H1 (cell line): ENCODE data around the gene CTNNBL1. TPM values are rescaled to one million over a fixed set of nuclear protein-coding genes. Genes with fewer than 3 reads are reported as not detected.

Experiments
- CTCF ChIA-PET: fragments of 300-600 bp; sonication (Branson Sonifier 250); formaldehyde crosslinking; loops from one replicate; lab custom pipeline; 2021; ENCODE audit not compliant: partially characterized antibody; lab: Charles Lee
- POLR2A ChIA-PET: fragments of 300-600 bp; sonication (Branson Sonifier 250); formaldehyde crosslinking; loops from one replicate; lab custom pipeline; 2021; ENCODE audit warnings: inconsistent platforms; ENCODE audit not compliant: partially characterized antibody; lab: Charles Lee
- DNase-seq, 2 experiments: peaks; one replicate each; pipeline versions ENCODE4 v3.0.0 to v3.0.0-alpha.2; 2010 to 2022; ENCODE audit warnings: low spot score in 2 of 2, low read depth in 1 of 2, mixed read lengths in 1 of 2
- FAIRE-seq: peaks from 2 replicates; lab custom pipeline; 2011; peaks lifted over from hg19 to GRCh38; lab: Jason Lieb, UNC
- H2AFZ ChIP-seq: 2 replicates; pipeline ENCODE4 v1.8.1; 2012; ENCODE audit warnings: low read length, inconsistent platforms
- H2AK5ac ChIP-seq: 2 replicates; pipeline ENCODE4 v1.6.1; 2013; ENCODE audit warnings: low read depth, low read length
- H2BK120ac ChIP-seq: replicated peaks from 2 replicates; pipeline ENCODE3; 2013; ENCODE audit warnings: low read depth, low read length, inconsistent platforms
- H2BK12ac ChIP-seq: 2 replicates; pipeline ENCODE4 v1.6.1; 2013; ENCODE audit warnings: low read depth, low read length
- H2BK15ac ChIP-seq: 2 replicates; pipeline ENCODE4 v1.6.1; 2013; ENCODE audit warnings: low read length
- H2BK20ac ChIP-seq: 2 replicates; pipeline ENCODE4 v1.6.1; 2013; ENCODE audit warnings: low read length
- H2BK5ac ChIP-seq: 2 replicates; pipeline ENCODE4 v1.6.1; 2013; ENCODE audit warnings: low read depth, low read length
- H3K14ac ChIP-seq: 2 replicates; pipeline ENCODE4 v1.6.1; 2013; ENCODE audit warnings: inconsistent platforms; ENCODE audit not compliant: insufficient read length
- H3K18ac ChIP-seq: 2 replicates; pipeline ENCODE4 v1.6.1; 2013; ENCODE audit warnings: low read length; ENCODE audit errors: extremely low read depth
- H3K23ac ChIP-seq: 2 replicates; pipeline ENCODE4 v1.6.1; 2013; ENCODE audit warnings: inconsistent platforms; ENCODE audit not compliant: insufficient read length
- H3K23me2 ChIP-seq: 2 replicates; pipeline ENCODE4 v1.6.1; 2013; ENCODE audit warnings: low read depth, low read length
- H3K27ac ChIP-seq: 2 replicates; pipeline ENCODE4 v1.6.1; 2011; ENCODE audit warnings: low read depth, low read length, inconsistent platforms
- H3K27me3 ChIP-seq, 4 experiments: replicated peaks in 1 of 4; 1 replicate in 1 of 4; 2 replicates in 3 of 4; pipeline versions ENCODE4 v1.6.1 to v1.8.1; 2011 to 2013; ENCODE audit warnings: low read length in 3 of 4, mild to moderate bottlenecking in 3 of 4, inconsistent platforms in 2 of 4, mixed read lengths in 2 of 4, moderate library complexity in 1 of 4; ENCODE audit not compliant: control insufficient read depth in 3 of 4, insufficient read depth in 3 of 4; ENCODE audit errors: extremely low read depth in 1 of 4
- H3K36me3 ChIP-seq, 4 experiments: 2 replicates each; pipeline versions ENCODE4 v1.6.1 to v1.8.1; 2011 to 2013; ENCODE audit warnings: mild to moderate bottlenecking in 4 of 4, low read length in 3 of 4, moderate library complexity in 2 of 4, control low read depth in 1 of 4, inconsistent platforms in 1 of 4; ENCODE audit not compliant: insufficient read depth in 4 of 4, control insufficient read depth in 2 of 4
- H3K4ac ChIP-seq: replicated peaks from 2 replicates; pipeline ENCODE3; 2013; ENCODE audit warnings: low read length, low read depth, mixed read lengths, inconsistent platforms; ENCODE audit not compliant: insufficient read length
- H3K4me1 ChIP-seq, 4 experiments: replicated peaks in 1 of 4; 1 replicate in 1 of 4; 2 replicates in 3 of 4; pipeline versions ENCODE4 v1.6.1 to v1.8.1; 2011 to 2013; ENCODE audit warnings: low read length in 3 of 4, inconsistent platforms in 2 of 4, mixed read lengths in 1 of 4; ENCODE audit not compliant: insufficient read depth in 4 of 4, control insufficient read depth in 3 of 4
- H3K4me2 ChIP-seq, 2 experiments: 2 replicates each; pipeline versions ENCODE4 v1.6.1 to v1.8.1; 2011 to 2013; ENCODE audit warnings: low read depth in 2 of 2, low read length in 2 of 2, control low read depth in 1 of 2, inconsistent platforms in 1 of 2, mild to moderate bottlenecking in 1 of 2; ENCODE audit not compliant: insufficient read depth in 1 of 2
- H3K4me3 ChIP-seq, 4 experiments: fragments of 200-600, 300-600 bp in 1 of 4; sonication (generic), shearing (Covaris generic), sonication (Bioruptor Twin) in 1 of 4; 2 replicates each; pipeline versions ENCODE4 v1.5.1 to v1.8.1; 2011 to 2016; ENCODE audit warnings: low read length in 4 of 4, low read depth in 3 of 4, control low read depth in 2 of 4, inconsistent platforms in 2 of 4, mild to moderate bottlenecking in 2 of 4, mixed read lengths in 1 of 4, moderate library complexity in 1 of 4; ENCODE audit not compliant: insufficient read depth in 2 of 4; ENCODE audit errors: extremely low read depth in 1 of 4
- H3K56ac ChIP-seq: replicated peaks from 2 replicates; pipeline ENCODE3; 2013; ENCODE audit warnings: low read depth, mild to moderate bottlenecking, mixed read lengths, low read length, inconsistent platforms; ENCODE audit not compliant: insufficient read length
- H3K79me1 ChIP-seq: 2 replicates; pipeline ENCODE4 v1.6.1; 2013; ENCODE audit warnings: low read depth, low read length, control low read depth
- H3K79me2 ChIP-seq, 2 experiments: 2 replicates each; pipeline versions ENCODE4 v1.6.1 to v1.8.1; 2012 to 2013; ENCODE audit warnings: low read length in 2 of 2, mild to moderate bottlenecking in 2 of 2, inconsistent platforms in 1 of 2; ENCODE audit not compliant: insufficient read depth in 2 of 2, control insufficient read depth in 1 of 2
- H3K9ac ChIP-seq, 4 experiments: replicated peaks in 1 of 4; 1 replicate in 1 of 4; 2 replicates in 3 of 4; pipeline versions ENCODE4 v1.6.1 to v1.8.1; 2011 to 2013; ENCODE audit warnings: low read depth in 3 of 4, low read length in 3 of 4, control low read depth in 2 of 4, mild to moderate bottlenecking in 2 of 4, moderate library complexity in 2 of 4, inconsistent platforms in 1 of 4; ENCODE audit errors: extremely low read depth in 1 of 4
- H3K9me3 ChIP-seq, 2 experiments: 2 replicates each; pipeline versions ENCODE4 v1.6.1 to v1.8.1; 2012 to 2013; ENCODE audit warnings: mild to moderate bottlenecking in 2 of 2, moderate library complexity in 2 of 2, control low read depth in 1 of 2, inconsistent platforms in 1 of 2, low read depth in 1 of 2, low read length in 1 of 2, mixed read lengths in 1 of 2; ENCODE audit not compliant: insufficient read depth in 2 of 2
- H4K20me1 ChIP-seq, 2 experiments: replicated peaks in 1 of 2; 2 replicates each; pipeline versions ENCODE3 to v1.8.1; 2011 to 2013; ENCODE audit warnings: inconsistent platforms in 2 of 2, low read length in 2 of 2, mild to moderate bottlenecking in 1 of 2; ENCODE audit not compliant: insufficient read depth in 2 of 2, control insufficient read depth in 1 of 2
- H4K5ac ChIP-seq: 2 replicates; pipeline ENCODE4 v1.6.1; 2013; ENCODE audit warnings: low read length, low read depth, mixed read lengths, inconsistent platforms; ENCODE audit not compliant: insufficient read length
- H4K8ac ChIP-seq: 2 replicates; pipeline ENCODE4 v1.8.0; 2013; ENCODE audit warnings: mild to moderate bottlenecking, moderate library complexity, low read length, inconsistent platforms; ENCODE audit not compliant: insufficient read depth; ENCODE audit errors: extremely low read depth
- H4K91ac ChIP-seq: replicated peaks from 2 replicates; pipeline ENCODE3; 2013; ENCODE audit warnings: low read length, mixed read lengths, inconsistent platforms; ENCODE audit not compliant: insufficient read length
- BACH1 ChIP-seq: IDR thresholded peaks from 2 replicates; pipeline ENCODE4 v1.6.1; 2012; ENCODE audit warnings: low read length, improper control_type of control experiment
- CBX8 ChIP-seq: fragments of 300-800, 300-1000 bp; sonication (generic); IDR thresholded peaks from 2 replicates; pipeline ENCODE4 v1.7.1; 2016; ENCODE audit warnings: low read depth, low read length, borderline replicate concordance
- CEBPB ChIP-seq: IDR thresholded peaks from 2 replicates; pipeline ENCODE4 v1.6.1; 2012; ENCODE audit warnings: low read depth, low read length
- EZH2 ChIP-seq: fragments of 200-600 bp; sonication (generic); IDR thresholded peaks from 2 replicates; pipeline ENCODE4 v1.7.1; 2012; ENCODE audit warnings: low read depth, mild to moderate bottlenecking, moderate library complexity, low read length, inconsistent platforms; ENCODE audit not compliant: severe bottlenecking
- KDM1A ChIP-seq: fragments of 200-600, 300-600 bp; sonication (generic); IDR thresholded peaks from 2 replicates; pipeline ENCODE4 v1.7.1; 2016; ENCODE audit warnings: mild to moderate bottlenecking, low read length, borderline replicate concordance
- SIN3A ChIP-seq, 2 experiments: IDR thresholded peaks in 1 of 2; conservative IDR thresholded peaks in 1 of 2; 2 replicates each; pipeline ENCODE4 v1.6.1; 2011 to 2012; ENCODE audit warnings: low read length in 2 of 2, improper control_type of control experiment in 1 of 2, low read depth in 1 of 2, mild to moderate bottlenecking in 1 of 2
- SP1 ChIP-seq: IDR thresholded peaks from 2 replicates; pipeline ENCODE4 v1.6.1; 2011; ENCODE audit warnings: low read depth, low read length
- USF2 ChIP-seq: IDR thresholded peaks from 2 replicates; pipeline ENCODE4 v1.6.1; 2011; ENCODE audit warnings: low read length, improper control_type of control experiment
- whole genome bisulfite sequencing, 2 experiments: shearing (Covaris generic) in 1 of 2; methylation state at CpG; one replicate each; pipeline versions ENCODE4 v1.1.6 to v1.1.7; 2013 to 2015; ENCODE audit warnings: low lambda C conversion rate in 2 of 2, mixed read lengths in 2 of 2, inconsistent platforms in 1 of 2, low coverage in 1 of 2, missing lambda C conversion rate in 1 of 2; ENCODE audit not compliant: insufficient replicate concordance in 2 of 2, insufficient coverage in 1 of 2, insufficient read length in 1 of 2; ENCODE audit errors: extremely low coverage in 1 of 2, missing lambda C conversion rate in 1 of 2; 5-methylcytosine and 5-hydroxymethylcytosine counted together
- polyA plus RNA-seq, 7 experiments: library from polyadenylated mRNA; depleted of rRNA in 3 of 7; stranded (reverse) in 5 of 7; unstranded in 2 of 7; fragments of >200 nt in 5 of 7; fragments of 200-250 nt in 2 of 7; gene quantifications; 1 replicate in 5 of 7; 2 replicates in 1 of 7; 4 replicates in 1 of 7; pipeline versions ENCODE4 v1.2.1 to v1.2.3, GENCODE V29; 2011 to 2013; ENCODE audit warnings: missing spikeins in 2 of 7, mixed read lengths in 2 of 7
- total RNA-seq: library from RNA; stranded (reverse); fragmentation: NEBNext Ultra II Directional; extraction: Animal tissue kit (Norgen Biotek cat#: 25700); gene quantifications from 2 replicates; pipeline ENCODE4 v1.2.1, GENCODE V29; 2021

Gene CTNNBL1
- total and polyA plus RNA-seq, 2 of the 8 experiments (the other 6 are each of a cell fraction or from before 2014, with no cell fraction given) = 19.6 to 81.6 TPM

GRCh38 chr20:37773291-37773826 lies 79.5 kb downstream of the CTNNBL1 start:
- Histone ChIP-seq H2BK12ac (no peak overlapping the region), H2BK120ac (no peak overlapping the region), H3K4me1 (no peaks in the 10 kb centered on the region), H3K4ac (no peak overlapping the region), H3K4me2 (no peak overlapping the region), H3K18ac (no peak overlapping the region), H2BK20ac (no peak overlapping the region), H4K91ac (no peak overlapping the region), H3K27me3 (no peaks in the 10 kb centered on the region), H3K4me3 (no peak overlapping the region), H3K36me3 (no peaks in the 10 kb centered on the region; a peak in 1 of 8 replicates), H3K14ac (no peak overlapping the region), H4K8ac (no peak overlapping the region), H4K5ac (no peak overlapping the region), H2BK15ac (no peak overlapping the region), H3K79me1 (no peaks in the 10 kb centered on the region), H2AFZ (no peak overlapping the region), H3K23ac (no peak overlapping the region), H3K27ac (no peak overlapping the region), H3K9me3 (no peaks in the 10 kb centered on the region), H4K20me1 (no peaks in the 10 kb centered on the region), H2AK5ac (no peak overlapping the region), H3K23me2 (no peaks in the 10 kb centered on the region), H2BK5ac (no peak overlapping the region), H3K9ac (no peak overlapping the region), H3K56ac (no peak overlapping the region), H3K79me2 (no peaks in the 10 kb centered on the region)
- ChIA-PET POLR2A (no interaction called here), CTCF (interaction anchor here (2.0 kb wide), 1 partner anchor 15 kb away, joined by 9 read pairs; no protein-coding TSS in a partner anchor)
- no peak for FAIRE-seq
- DNase-seq = no peak
- TF ChIP-seq CEBPB (peak; percentile 22; the same call in 1 of the 2 replicates), USF2 (no peak), CBX8 (no peak), EZH2 (no peak), BACH1 (no peak), KDM1A (no peak), SP1 (no peak), SIN3A (conservative IDR thresholded peaks at IDR 0.05 in 1 of 2, IDR thresholded peaks at IDR 0.05 in 1 of 2; ENCODE audit: low read depth in 1 of 2, low read length in 2 of 2) (no peak)
- 80% methylated on average over 1 of the region's 1 CpG; no CpG with 5 or more reads in 1 of the 2 experiments for WGBS, 2 experiments
